ENCODE results near the gene SBF2. TPM values are rescaled to one million over a fixed set of nuclear protein-coding genes. Genes with fewer than 3 reads are reported as not detected.

The SBF2 gene
- total and polyA plus RNA-seq, 9 of the 15 experiments (the other 6 are each of a cell fraction or from before 2014, with no cell fraction given), result 0.80 to 9.5 (median 5.0) TPM

- POLR2A ChIA-PET, result no interaction called here
- H3K27ac ChIP-seq (ENCODE audit: extremely low read depth, low read depth, low read length), result no peak overlapping the region
- intact Hi-C loops (cut with micrococcal nuclease) (loop anchor here (10.0 kb wide), 1 partner anchor 206 kb away; no protein-coding TSS in a partner anchor), in situ Hi-C loops (cut with MboI) (no loop called here)
- no peak overlapping the region for H3K4me3 ChIP-seq
- no TSS peak for BruUV-seq (replicated peaks)
- H3K36me3 ChIP-seq (ENCODE audit: control insufficient read depth, insufficient read depth, low read length), result no peaks in the 10 kb centered on the region
- H2AFZ ChIP-seq (ENCODE audit: low read depth, low read length), result no peak overlapping the region
- no peak for FAIRE-seq
- no peak for ATAC-seq
- H3K27me3 ChIP-seq (ENCODE audit: control insufficient read depth in 2 of 2, insufficient read depth in 2 of 2, low read length in 2 of 2), result peaks cover 0 to 4% of the 10 kb centered on the region in 2 experiments; a peak in 2 of 5 replicates
- H3K9me3 ChIP-seq (replicated peaks; ENCODE audit: control insufficient read depth, insufficient read depth, low read depth, low read length), result no peaks in the 10 kb centered on the region
- no peaks in the 10 kb centered on the region for H3K79me2 ChIP-seq (ENCODE audit: control insufficient read depth, insufficient read depth, low read length)
- no peak for DNase-seq (ENCODE audit: extremely low read depth in 1 of 4, low spot score in 3 of 4)
- no peak overlapping the region for H3K9ac ChIP-seq (ENCODE audit: insufficient read depth in 1 of 2, low read depth in 2 of 2, low read length in 2 of 2)
- TF ChIP-seq CTBP1 (IDR thresholded peaks at IDR 0.05; ENCODE audit: borderline replicate concordance), result no peak
- no peak for TF ChIP-seq CREB3L1 (IDR thresholded peaks at IDR 0.05; ENCODE audit: borderline replicate concordance, low read depth)
- TF ChIP-seq POLR2AphosphoS5 (IDR thresholded peaks at IDR 0.05; ENCODE audit: control insufficient read depth, insufficient read depth, low read depth, low read length), result no peak
- no peak for TF ChIP-seq RAD21 (CRISPR knock-in tag; conservative IDR thresholded peaks at IDR 0.05 in 1 of 2, IDR thresholded peaks at IDR 0.05 in 1 of 2)
- no peak for TF ChIP-seq PHF8 (IDR thresholded peaks at IDR 0.05; ENCODE audit: borderline replicate concordance, low read length)
- no peak for TF ChIP-seq HMBOX1 (IDR thresholded peaks at IDR 0.05)
- TF ChIP-seq FUS (optimal IDR thresholded peaks at IDR 0.05; ENCODE audit: low read depth, low read length), result no peak
- TF ChIP-seq PCBP1 (IDR thresholded peaks at IDR 0.05; ENCODE audit: low read depth, low read length, poor library complexity, severe bottlenecking), result no peak
- no peak for TF ChIP-seq ZNF695 (CRISPR knock-in tag; IDR thresholded peaks at IDR 0.05)
- no peak for TF ChIP-seq NKRF (IDR thresholded peaks at IDR 0.05; ENCODE audit: borderline replicate concordance)
- no peak for TF ChIP-seq HMG20B (CRISPR knock-in tag; IDR thresholded peaks at IDR 0.05)
- TF ChIP-seq ZFP30 (CRISPR knock-in tag; IDR thresholded peaks at IDR 0.05; ENCODE audit: borderline replicate concordance), result no peak
- TF ChIP-seq PHF21A (IDR thresholded peaks at IDR 0.05; ENCODE audit: borderline replicate concordance, low read depth), result no peak
- TF ChIP-seq TCFL5 (CRISPR knock-in tag; conservative IDR thresholded peaks at IDR 0.05), result no peak
- no peak for TF ChIP-seq MAFG (tag; conservative IDR thresholded peaks at IDR 0.05)
- H3K4me2 ChIP-seq (ENCODE audit: insufficient read depth, low read length), result no peak overlapping the region
- no peaks in the 10 kb centered on the region for H3K4me1 ChIP-seq (replicated peaks in 1 of 2; ENCODE audit: control insufficient read depth in 2 of 2, insufficient read depth in 2 of 2, low read length in 2 of 2)
- no peaks in the 10 kb centered on the region for H4K20me1 ChIP-seq (replicated peaks; ENCODE audit: control insufficient read depth, insufficient read depth, low read length)
- WGBS (ENCODE audit: insufficient coverage, low coverage, missing lambda C conversion rate), result 0% methylated on average over 3 of the region's 3 CpGs
- CTCF ChIA-PET (ENCODE audit: low intra/inter-chr PET ratio), result no interaction called here
- no peaks in the 10 kb centered on the region for H3K9me1 ChIP-seq (ENCODE audit: control insufficient read depth, insufficient read depth, low read length)
Measured at GRCh38 chr11:10108915-10109680, 184.9 kb downstream of the SBF2 start.
